ENCODE measurements around the gene CTNNBIP1.
A peak's percentile ranks its signal among the peaks of the same experiment; 100 is the strongest.
"Not testable (repeated sequence)": the region's sequence is repeated elsewhere in the genome, so short reads cannot be mapped to it uniquely, and the experiment has no call there.

The CTNNBIP1 gene, protein sequence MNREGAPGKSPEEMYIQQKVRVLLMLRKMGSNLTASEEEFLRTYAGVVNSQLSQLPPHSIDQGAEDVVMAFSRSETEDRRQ

DNA sequence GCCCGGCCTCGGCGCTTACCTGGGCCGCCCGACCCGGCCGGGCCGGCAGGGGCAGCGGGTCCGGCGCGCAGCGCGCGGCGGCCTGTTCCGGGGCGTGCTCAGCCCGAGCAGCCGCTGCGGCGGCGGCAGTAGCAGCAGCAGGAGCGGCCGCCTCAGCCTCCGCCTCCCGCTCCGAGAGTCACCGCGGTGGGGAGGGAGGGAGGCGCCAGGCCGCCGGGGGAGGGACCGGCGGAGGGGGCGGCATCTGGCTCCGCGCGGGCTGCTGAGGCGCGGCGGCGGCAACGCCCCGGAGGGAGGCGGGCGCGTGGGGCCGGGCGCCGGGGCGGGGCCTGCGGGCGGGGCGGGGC, at the start of gene CTNNBIP1:
CTNNBIP1 (minus strand) TSS at position 194 of the 347 bp plus-strand sequence. CDS start 38,205 bp downstream, outside the sequence.
- peak; percentile 99 for DNase-seq (ENCODE audit: low spot score)

DNA sequence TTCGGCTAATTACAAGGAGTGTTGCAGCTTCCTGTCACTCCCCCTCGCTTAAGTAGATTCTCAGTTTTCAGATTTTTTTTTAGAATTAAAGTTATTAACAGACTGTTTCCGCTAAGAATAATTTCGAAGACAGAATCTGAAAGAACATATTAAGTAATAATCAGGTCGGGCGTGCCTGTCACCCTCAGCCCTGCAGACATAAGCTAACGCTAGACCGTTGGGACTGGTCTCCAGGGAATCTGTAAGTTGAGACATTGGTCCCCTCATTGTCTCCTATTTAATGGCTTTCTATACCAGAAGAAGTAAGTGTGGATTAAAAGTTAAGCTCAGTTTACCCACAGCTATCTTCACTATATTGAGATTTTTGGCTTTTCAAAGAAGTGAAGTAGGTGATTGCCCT, 47.7 kb upstream of the CTNNBIP1 start:
- DNase-seq (ENCODE audit: low spot score), result no peak

DNA sequence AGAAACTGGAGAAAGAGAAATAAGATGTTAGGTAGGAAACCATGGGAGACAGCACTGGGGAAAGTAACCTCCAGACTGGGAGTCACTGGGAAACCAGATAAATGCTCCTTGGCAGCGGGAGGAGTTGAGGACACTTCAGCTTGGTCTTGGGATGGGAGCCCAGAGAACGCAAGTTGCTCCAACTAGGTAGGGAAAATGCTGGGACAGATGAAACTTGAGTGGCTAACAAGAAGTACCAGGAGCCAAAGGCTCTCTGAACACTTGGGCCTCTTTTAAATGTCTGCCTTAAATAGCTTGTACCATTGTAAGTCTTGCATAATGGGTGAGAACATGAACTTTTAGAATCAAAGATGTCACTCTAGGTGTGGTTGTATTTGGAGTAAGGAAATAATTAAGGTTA, 36.2 kb upstream of the CTNNBIP1 start:
- DNase-seq (ENCODE audit: low spot score), result no peak

DNA sequence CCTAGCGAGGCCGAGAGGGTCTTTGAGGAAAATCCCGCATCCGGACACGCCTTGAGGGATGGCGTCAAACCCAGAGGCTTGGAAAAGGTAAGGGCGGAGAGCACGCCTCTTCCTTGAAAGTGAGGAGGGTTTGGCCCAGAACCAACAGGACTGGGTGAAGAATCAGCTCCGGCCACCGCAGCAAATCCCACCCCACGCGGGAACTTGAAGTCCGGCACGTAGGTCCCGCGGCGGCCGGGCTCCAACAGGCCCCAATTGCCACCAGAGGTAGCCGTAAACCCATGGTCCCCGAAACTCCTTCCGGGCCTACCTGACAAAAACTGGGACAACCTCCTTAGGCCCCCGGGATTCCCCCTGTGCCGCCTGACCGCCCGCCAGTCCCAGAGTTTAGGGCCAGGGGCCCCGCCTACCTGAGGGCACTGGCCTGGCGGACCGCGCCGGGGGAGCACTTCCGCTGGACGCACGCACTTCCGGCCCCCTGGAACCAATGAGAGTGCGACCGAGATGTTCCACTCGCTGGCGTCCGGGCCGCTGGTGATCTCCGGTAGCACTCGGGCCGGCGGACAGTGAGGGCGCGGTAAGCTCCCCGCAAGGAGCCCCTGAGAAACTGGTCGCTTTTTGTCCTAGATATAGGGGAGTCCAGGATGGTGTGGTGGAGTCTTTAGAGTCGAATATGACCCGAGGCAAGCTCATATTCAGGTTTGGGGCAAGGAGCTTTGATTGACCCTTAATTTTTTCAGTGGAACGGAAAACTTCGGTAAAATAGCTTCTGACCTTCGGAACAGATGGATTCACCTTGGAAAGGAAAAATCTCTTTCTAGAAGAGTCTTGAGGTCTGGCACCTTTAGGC, 33.1 kb upstream of the CTNNBIP1 start, which contains the start of the genes LZIC and NMNAT1:
LZIC (minus strand) TSS at position 453 of the 850 bp plus-strand sequence. CDS start 6,772 bp downstream, outside the sequence.
NMNAT1 (plus strand) TSS at position 537 of the 850 bp plus-strand sequence. CDS start 28,599 bp downstream, outside the sequence.
- DNase-seq (ENCODE audit: low spot score), result peak; percentile 97

DNA sequence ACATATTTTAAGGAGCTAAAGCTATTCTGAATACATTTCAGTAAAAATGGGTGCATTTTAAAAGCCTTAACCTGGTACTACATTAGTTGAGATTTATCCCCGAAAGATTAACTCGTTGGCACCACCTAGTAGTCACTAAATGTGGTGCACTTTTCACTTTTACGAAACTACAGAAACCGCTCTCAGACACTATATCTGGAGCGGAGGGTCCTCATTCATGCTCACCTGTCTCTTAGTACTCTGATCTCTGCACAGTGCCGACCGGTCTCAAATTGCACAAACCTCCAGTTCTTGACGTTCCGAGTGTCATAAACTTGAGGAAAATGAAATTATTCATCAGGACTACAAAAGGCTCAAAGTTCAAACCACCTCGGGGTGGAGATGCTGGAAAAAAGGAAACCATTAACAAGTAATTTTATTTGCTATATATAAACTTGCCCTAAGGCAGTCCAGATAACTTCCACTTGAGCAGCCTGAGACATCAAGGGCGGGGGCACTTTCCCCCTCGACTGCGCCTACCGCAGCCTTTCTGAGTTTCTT, 32.4 kb upstream of the CTNNBIP1 start:
- DNase-seq (ENCODE audit: low spot score), result peak; percentile 75

DNA sequence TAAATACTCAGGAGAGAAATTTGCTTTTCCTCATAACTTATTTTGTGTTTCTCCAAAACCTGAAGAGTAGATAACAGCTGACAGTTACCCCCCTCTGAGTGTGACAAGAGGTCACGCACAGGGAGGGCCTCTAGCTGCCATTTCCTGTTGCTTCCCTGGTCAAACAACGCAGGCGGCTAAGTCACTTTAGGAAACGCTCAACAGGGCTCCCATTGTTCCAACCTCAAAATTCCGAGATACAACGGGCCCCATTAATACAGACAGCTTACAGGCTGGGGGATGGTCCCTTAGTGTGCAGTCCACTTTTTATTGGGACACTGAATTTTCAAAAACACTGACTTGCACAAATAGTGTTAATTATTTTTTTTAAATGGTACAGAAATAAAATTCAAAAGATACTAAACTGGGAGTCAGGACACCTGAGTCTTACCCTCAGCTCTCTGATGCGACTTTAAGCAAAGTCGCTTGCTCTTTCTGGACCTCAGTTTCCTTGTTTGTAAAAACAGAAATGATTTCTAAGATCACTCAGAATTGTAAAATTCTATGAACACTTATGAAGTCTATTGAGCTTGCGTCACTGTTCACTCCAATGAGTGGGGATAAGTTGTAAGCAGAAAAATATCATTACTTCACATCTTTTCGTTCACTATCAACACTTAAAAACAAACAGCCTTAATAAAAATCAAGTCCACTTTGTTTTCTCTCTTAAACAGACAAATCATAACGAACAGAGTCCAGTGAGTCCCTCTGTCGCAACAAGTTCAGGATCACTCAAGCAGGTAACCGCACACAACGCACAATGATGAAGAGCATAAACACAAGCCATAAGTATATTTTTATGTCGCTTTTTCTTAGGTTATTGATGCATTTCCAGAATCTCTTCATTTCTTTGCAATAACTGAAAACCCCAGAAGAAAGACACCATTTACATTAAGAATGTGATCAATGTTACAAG, 19.6 kb upstream of the CTNNBIP1 start:
- no peak for DNase-seq (ENCODE audit: low spot score)

DNA sequence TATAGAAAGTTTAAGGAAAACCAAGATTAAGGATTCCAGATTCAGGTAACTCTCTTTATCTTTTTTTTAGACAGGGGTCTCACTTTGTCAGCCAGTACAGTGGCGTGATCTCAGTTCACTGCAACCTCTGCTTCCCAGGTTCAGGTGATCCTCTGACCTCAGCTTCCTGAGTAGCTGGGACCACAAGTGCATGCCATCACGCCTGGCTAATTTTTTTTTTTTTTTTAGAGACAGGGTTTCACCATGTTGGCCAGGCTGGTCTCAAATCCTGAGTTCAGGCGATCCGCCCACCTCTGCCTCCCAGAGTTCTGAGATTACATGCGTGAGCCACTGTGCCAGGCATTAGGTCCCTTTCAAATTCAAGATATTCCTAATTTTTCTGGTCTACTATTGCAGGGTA, 17.2 kb upstream of the CTNNBIP1 start:
- DNase-seq (ENCODE audit: low spot score), result no peak

DNA sequence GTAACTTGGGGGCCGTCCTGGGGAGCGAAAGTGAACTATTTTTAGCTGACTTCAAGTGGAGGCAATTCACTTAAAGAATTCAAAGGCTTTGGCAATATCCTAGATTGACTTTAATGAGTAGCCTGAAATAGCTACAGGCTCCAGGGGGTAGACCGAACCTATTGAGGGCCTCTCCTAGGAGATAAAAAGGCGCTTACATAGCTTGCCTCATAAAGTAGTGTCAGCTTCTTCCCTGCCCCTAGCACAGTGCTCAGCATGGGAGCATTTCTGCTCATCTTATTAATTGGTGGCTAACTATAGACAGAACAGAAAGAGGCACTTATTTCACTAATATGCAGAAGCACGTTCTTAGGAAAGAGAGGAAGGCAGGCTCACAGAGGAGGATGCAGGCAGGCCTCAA, 12.3 kb upstream of the CTNNBIP1 start:
- DNase-seq (ENCODE audit: low spot score), result no peak

DNA sequence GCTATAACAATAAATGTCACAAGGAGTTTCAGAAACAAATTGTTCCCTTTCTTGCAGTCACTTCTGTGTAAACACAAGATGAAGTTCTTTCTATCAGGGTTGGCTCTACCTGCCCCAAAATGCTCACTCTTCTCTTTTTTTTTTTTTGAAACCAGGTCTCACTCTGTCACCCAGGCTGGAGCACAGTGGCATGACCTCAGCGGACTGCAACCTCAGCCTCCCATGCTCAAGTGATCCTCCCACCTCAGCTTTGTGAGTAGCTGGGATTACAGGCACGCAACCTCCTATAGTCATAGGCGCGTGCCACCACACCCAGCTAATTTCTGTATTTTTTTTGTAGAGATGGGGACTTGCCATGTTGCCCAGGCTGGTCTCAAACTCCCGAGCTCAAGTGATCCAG, 10.5 kb upstream of the CTNNBIP1 start:
- DNase-seq (ENCODE audit: low spot score), result no peak

DNA sequence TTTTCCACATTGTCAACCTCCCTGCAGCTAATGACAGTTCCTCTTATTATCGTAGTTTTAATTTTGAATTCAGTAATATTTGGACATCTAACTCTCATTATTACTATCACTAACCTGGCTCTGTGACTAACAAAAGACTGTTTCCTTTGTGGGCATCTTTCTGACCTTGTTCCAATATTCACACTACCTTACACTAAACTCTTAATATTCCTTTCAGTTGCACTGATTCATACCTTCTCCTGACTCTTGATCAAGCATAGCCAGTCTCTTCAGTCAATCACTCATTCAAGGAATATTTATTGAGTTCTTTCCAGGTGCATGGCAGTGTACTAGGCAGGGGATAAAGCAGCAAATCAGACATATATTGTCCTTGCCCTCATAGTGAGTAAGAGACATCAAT, 7.8 kb upstream of the CTNNBIP1 start:
- no peak for DNase-seq (ENCODE audit: low spot score)

DNA sequence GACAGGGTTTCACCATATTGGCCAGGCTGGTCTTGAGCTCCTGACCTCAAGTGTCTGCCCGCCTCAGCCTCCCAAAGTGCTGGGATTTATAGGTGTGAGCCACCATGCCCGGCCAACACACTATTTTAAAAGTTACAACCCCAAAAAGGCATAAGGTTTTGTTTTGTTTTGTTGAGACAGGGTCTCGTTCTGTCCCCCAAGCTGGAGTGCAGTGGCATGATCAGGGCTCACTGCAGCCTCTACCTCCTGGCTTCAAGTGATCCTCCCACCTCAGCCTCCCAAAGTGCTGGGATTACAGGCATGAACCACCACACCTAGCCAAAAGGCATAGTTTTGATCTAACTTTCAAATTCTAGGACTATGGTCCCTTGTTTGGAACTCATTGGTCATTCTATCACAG, 7.4 kb upstream of the CTNNBIP1 start:
- DNase-seq (ENCODE audit: low spot score), result not testable (repeated sequence)

DNA sequence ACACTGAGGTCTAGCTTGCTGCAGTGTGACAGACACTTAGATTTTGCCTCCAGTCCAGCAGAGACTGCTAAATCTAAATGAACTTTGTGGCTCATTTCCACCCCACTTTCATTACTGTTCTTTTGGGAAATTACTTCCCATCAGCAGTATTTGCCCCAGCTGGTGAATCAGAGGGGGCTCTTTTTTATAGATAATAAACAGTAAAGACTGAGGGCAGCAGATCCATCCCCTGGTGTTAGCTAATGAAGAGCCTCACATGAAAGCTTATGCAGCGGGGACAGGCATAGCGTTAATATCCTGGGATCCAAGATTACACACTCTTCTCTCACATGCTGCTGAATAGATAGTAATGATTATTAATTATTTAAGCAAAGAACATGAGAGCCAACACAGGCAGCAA, 6.4 kb upstream of the CTNNBIP1 start:
- DNase-seq (ENCODE audit: low spot score), result no peak

DNA sequence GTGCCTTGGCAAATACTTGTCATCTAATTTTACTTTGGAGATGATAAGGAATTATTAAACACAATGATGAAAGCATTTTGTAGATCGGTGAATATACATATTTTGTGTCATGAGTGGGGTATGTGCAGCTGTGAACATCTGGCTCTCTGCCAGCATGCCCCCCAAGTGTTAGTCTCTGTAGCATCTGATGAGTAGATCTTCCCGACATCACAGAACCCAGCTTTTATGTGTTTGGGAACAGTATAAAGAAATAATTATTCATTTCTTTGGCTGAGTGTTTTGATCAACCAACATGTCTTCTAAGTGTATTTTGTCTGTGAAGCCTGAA, 4.5 kb upstream of the CTNNBIP1 start:
- no peak for DNase-seq (ENCODE audit: low spot score)

DNA sequence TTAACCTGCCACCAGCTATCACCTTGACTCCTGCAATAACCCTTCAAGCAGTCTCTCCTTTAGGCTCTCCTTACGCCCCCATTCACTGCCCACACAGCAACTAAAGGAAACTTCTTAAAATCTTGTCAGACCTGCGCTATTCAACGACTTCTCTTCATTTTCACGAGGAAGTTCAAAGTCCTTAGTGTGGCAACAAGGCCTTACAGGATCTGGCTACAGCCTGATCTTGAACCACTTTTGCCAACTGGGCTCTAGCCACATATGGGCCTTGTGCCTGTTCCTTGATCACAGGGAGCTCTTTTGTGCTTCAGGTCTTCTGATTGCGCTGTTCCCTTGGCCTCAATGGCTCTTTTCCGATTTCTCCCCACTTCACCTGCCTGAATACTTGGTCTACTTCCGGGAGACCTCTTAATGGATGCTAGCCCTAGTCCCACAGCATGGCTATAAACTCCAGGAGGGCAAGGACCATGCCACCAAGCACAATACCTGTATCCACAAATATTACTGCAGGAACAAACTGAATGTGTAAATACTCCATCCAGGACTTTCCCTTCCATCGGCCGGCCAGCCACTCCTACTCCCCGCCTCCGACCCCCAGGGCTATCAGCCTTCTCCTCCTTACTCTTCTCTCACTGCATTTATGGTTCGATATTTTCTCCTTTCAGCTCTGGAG, 2.3 kb upstream of the CTNNBIP1 start:
- no peak for DNase-seq (ENCODE audit: low spot score)

DNA sequence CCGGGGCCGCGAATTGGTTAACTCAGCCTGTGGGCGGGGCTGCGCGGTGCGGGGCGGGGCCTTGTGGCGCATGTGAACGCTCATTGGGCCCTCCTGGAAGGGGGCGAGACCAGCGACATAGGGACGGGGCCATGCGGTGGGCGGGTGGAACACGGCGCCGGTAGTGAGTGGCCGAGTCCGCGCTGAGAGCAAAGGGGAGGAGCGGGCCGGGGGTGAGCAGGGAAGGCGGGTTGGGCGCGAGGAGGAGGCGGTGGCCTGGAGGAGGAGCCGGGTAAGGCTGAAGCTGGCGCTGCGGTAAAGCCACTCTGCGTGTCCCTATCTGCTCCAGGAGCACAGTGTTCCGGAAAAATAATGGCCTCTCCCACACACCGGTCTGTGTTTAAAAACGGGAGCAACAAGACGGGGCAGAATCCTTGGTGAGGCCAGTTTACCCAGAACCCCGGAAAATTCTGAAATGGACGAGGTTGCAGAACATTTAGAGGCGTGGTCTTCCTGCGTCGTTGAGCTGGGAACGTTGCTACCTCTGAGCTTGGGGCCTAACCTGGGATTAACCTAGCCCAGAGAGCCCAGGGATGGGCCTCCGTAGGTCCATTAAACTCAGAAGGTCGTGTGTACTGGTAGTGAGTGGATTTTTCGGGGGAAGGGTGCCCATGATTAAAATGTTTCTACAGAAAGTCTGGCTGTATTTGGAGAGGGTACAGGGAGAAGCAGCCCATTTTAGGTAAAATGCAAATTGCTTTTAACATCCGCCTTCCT, 532 bp upstream of the CTNNBIP1 start:
- DNase-seq (ENCODE audit: low spot score), result peak; percentile 42

DNA sequence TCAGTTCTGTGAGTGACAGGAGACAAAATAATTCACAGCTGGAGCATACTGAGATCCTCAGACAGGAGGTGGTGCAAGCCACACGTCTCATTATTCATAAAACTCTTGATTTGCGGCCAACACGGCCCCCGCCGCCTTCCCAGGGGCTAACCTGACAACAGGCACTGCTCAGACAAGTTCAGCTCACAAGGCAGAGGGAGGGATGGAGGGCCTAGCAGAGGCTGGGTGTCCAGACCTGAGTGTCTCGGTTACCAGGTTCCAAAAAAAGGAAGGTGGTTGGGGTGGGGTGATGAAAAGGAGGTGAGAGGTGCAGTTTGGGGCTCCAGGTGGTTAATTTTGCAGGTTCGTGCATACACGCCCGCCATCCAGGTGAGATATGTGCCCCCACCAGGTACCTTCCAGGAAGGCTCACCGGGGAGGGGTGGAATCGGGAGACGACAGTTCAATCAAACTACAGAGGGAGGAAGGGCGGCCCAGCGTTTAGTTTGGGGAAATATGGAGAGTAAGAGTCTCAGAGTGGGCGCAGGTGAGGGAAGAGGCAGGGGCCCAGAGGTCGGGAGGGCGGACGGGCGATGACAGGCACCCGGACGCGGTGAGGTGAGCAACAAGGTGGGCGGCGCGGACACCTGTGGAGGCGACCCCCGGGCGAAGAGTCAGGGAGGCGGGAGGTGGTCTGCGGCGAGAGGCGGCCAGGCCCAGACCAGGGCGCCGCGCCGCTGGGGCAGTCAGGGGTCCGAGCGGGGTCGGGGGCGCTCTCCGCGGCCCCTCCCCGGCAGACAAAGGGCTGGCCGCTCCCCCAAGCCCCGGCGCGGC, 629 bp downstream of the CTNNBIP1 start:
- peak; percentile 19 for DNase-seq (ENCODE audit: low spot score)

DNA sequence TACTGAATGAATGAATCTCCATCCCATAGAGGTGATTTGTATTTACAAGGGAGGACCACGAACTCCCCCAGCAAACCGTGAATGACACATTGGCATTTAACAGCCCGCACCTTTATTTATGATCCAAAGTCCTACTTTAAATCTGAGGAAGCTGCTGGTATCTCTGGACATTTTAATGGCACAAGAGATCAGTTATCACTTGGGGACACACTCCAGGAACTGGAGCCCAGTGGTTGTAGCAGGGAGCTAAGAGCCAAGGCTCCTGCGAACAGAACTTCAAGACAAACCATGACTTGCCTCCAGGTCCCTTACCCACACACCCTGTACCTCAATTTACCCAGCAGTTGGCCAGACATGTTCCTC, 1.2 kb downstream of the CTNNBIP1 start:
- DNase-seq (ENCODE audit: low spot score), result no peak

DNA sequence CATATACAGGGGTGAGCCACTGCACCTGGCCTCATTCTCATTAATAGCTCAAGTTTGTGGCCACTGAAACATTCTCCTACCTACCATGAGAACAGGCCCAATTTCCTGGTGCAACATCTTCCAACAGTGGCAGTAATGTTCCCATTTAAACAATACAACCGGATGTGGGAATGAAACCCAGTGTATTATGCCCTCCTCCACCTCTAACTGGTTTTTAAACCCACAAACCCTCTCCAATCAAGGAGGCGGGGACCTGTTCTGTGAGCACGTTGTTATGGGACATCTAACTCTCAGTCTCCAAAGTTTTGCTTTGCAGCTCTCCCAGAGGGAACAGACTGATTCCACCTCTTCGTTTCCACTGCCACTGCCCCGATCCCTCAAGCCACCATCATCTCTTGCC, 2.6 kb downstream of the CTNNBIP1 start:
- no peak for DNase-seq (ENCODE audit: low spot score)

DNA sequence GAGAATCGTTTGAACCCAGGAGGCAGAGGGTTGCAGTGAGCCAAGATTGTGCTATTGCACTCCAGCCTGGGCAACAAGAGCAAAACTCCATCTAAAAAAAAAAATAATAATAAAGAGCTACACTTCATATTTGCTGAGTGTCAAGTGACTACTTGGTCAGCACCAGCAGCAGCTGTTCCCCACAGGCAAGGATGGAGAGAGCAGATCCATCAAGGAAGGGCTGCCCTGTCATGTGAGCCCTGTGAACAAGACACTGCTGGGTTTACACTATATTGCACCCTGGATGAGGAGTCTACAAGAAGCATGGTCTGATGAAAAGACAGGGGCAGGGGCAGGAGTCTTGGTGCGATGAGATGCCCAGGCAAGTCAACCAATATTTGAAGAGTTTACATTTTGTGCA, 3.6 kb downstream of the CTNNBIP1 start:
- no peak for DNase-seq (ENCODE audit: low spot score)

DNA sequence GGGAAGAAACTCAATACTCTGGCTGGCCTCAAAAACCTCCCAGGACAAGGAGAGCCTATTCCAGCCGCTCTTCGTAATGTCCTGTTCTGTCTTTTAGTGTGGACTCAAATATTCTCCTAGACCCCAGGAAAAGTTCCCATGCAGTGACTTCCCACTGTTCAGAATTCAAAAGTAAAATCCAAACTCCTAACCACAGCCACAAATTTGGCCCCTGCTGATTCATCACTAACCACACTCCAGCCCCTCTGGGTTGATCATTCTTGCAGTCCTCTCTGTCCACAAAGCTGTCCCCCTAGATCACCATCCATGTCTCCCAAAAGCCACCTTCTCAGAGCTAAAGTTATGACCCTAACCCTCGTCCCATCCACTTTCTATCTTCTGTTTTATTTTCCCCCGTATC, 5.1 kb downstream of the CTNNBIP1 start:
- no peak for DNase-seq (ENCODE audit: low spot score)
